Mesenchymal stem cell (in vitro differentiated cells and primary cell): ENCODE results near the gene KIF13A.
A peak's percentile ranks its signal among the peaks of the same experiment; 100 is the strongest.

Experiments used
- DNase-seq: peaks from one replicate; pipeline ENCODE4 v3.0.0-alpha.2; 2013
- H2AFZ ChIP-seq: one replicate; pipeline ENCODE4 v1.6.1; 2013; ENCODE audit warnings: low read depth, mild to moderate bottlenecking, control low read depth, inconsistent platforms, low read length, moderate library complexity
- H2AK5ac ChIP-seq: 2 replicates; pipeline ENCODE4 v1.6.1; 2013; ENCODE audit warnings: low read length, moderate library complexity, mild to moderate bottlenecking, inconsistent platforms; ENCODE audit not compliant: severe bottlenecking
- H2BK120ac ChIP-seq: one replicate; pipeline ENCODE4 v1.6.1; 2013; ENCODE audit warnings: low read depth, mild to moderate bottlenecking, inconsistent platforms, low read length, moderate library complexity
- H2BK12ac ChIP-seq, 2 experiments: one replicate each; pipeline ENCODE4 v1.6.1; 2013; ENCODE audit warnings: inconsistent platforms in 2 of 2, low read length in 2 of 2, mild to moderate bottlenecking in 2 of 2, moderate library complexity in 2 of 2, control low read depth in 1 of 2
- H2BK15ac ChIP-seq: one replicate; pipeline ENCODE4 v1.6.1; 2013; ENCODE audit warnings: mild to moderate bottlenecking, low read depth, inconsistent platforms; ENCODE audit not compliant: poor library complexity, severe bottlenecking
- H2BK5ac ChIP-seq: 2 replicates; pipeline ENCODE4 v1.6.1; 2013; ENCODE audit warnings: low read depth, mild to moderate bottlenecking, low read length, control low read depth, inconsistent platforms; ENCODE audit not compliant: poor library complexity, severe bottlenecking
- H3K14ac ChIP-seq, 2 experiments: one replicate each; pipeline ENCODE4 v1.6.1; 2013; ENCODE audit warnings: inconsistent platforms in 2 of 2, low read length in 2 of 2, control low read depth in 1 of 2, mild to moderate bottlenecking in 1 of 2, moderate library complexity in 1 of 2
- H3K18ac ChIP-seq, 2 experiments: one replicate each; pipeline ENCODE4 v1.6.1; 2013; ENCODE audit warnings: inconsistent platforms in 2 of 2, low read length in 2 of 2, control low read depth in 1 of 2, low read depth in 1 of 2, mild to moderate bottlenecking in 1 of 2
- H3K23ac ChIP-seq, 2 experiments: one replicate each; pipeline ENCODE4 v1.6.1; 2013; ENCODE audit warnings: inconsistent platforms in 2 of 2, low read length in 2 of 2, mild to moderate bottlenecking in 2 of 2, moderate library complexity in 2 of 2, control low read depth in 1 of 2
- H3K27ac ChIP-seq: 2 replicates; pipeline ENCODE4 v1.5.1; 2013; ENCODE audit warnings: mild to moderate bottlenecking, moderate library complexity, low read length, control low read depth, inconsistent platforms; ENCODE audit not compliant: poor library complexity, severe bottlenecking
- H3K27me3 ChIP-seq, 2 experiments: 2 replicates each; pipeline versions ENCODE4 v1.6.1 to v1.7.0; 2013; ENCODE audit warnings: low read length in 2 of 2, mild to moderate bottlenecking in 2 of 2, moderate library complexity in 2 of 2, control low read depth in 1 of 2, inconsistent platforms in 1 of 2; ENCODE audit not compliant: control insufficient read depth in 1 of 2, insufficient read depth in 1 of 2
- H3K36me3 ChIP-seq, 2 experiments: 2 replicates each; pipeline versions ENCODE4 v1.6.1 to v1.7.0; 2013; ENCODE audit warnings: low read length in 2 of 2, control low read depth in 1 of 2, inconsistent platforms in 1 of 2, low read depth in 1 of 2, mild to moderate bottlenecking in 1 of 2; ENCODE audit not compliant: insufficient read depth in 2 of 2, control insufficient read depth in 1 of 2
- H3K4ac ChIP-seq, 2 experiments: one replicate each; pipeline ENCODE4 v1.6.1; 2013; ENCODE audit warnings: inconsistent platforms in 2 of 2, low read length in 2 of 2, mild to moderate bottlenecking in 2 of 2, moderate library complexity in 2 of 2, control low read depth in 1 of 2, low read depth in 1 of 2
- H3K4me1 ChIP-seq: 2 replicates; pipeline ENCODE4 v1.6.1; 2013; ENCODE audit warnings: low read depth, low read length, control low read depth; ENCODE audit not compliant: control insufficient read depth, insufficient read depth
- H3K4me2 ChIP-seq: 2 replicates; pipeline ENCODE4 v1.6.1; 2013; ENCODE audit warnings: low read length, mild to moderate bottlenecking, inconsistent platforms; ENCODE audit not compliant: poor library complexity, severe bottlenecking
- H3K4me3 ChIP-seq, 2 experiments: 2 replicates each; pipeline versions ENCODE4 v1.5.1 to v1.7.0; 2013; ENCODE audit warnings: low read length in 2 of 2, mild to moderate bottlenecking in 2 of 2, control low read depth in 1 of 2, low read depth in 1 of 2; ENCODE audit not compliant: insufficient read depth in 1 of 2
- H3K79me1 ChIP-seq: replicated peaks from 2 replicates; pipeline ENCODE4 v1.6.1; 2013; ENCODE audit warnings: mild to moderate bottlenecking, control low read depth, low read length, inconsistent platforms; ENCODE audit not compliant: poor library complexity, severe bottlenecking
- H3K9ac ChIP-seq: 2 replicates; pipeline ENCODE4 v1.7.0; 2013; ENCODE audit warnings: mild to moderate bottlenecking, low read length, moderate library complexity
- H3K9me3 ChIP-seq: 2 replicates; pipeline ENCODE4 v1.7.0; 2013; ENCODE audit warnings: mild to moderate bottlenecking, low read length; ENCODE audit not compliant: control insufficient read depth
- H4K8ac ChIP-seq: one replicate; pipeline ENCODE4 v1.6.1; 2013; ENCODE audit warnings: inconsistent platforms, mild to moderate bottlenecking, low read length, moderate library complexity
- H4K91ac ChIP-seq: one replicate; pipeline ENCODE4 v1.6.1; 2013; ENCODE audit warnings: mild to moderate bottlenecking, low read length, inconsistent platforms
- WGBS: methylation state at CpG from one replicate; pipeline ENCODE4 v1.1.7; 2013; ENCODE audit warnings: mixed read lengths; 5-methylcytosine and 5-hydroxymethylcytosine counted together

KIF13A gene

GRCh38 chr6:17932330-17932852 lies 55.0 kb downstream of the KIF13A start:
- Histone ChIP-seq H3K4me3 (peak overlapping the region in 1 of 2 experiments; percentile 12), H3K27me3 (no peaks in the 10 kb centered on the region), H2BK12ac (no peak overlapping the region), H3K36me3 (no peaks in the 10 kb centered on the region), H4K91ac (no peak overlapping the region), H2AK5ac (no peak overlapping the region), H2BK15ac (no peak overlapping the region), H3K4me2 (no peak overlapping the region), H3K27ac (peak overlapping the region; percentile 69), H3K4ac (no peak overlapping the region), H2BK5ac (no peak overlapping the region), H3K14ac (peak overlapping the region in 1 of 2 experiments; percentile 81), H2BK120ac (no peak overlapping the region), H3K79me1 (peaks cover 32% of the 10 kb centered on the region), H3K9ac (peak overlapping the region; percentile 92), H2AFZ (no peak overlapping the region), H3K18ac (no peak overlapping the region), H3K23ac (no peak overlapping the region), H3K4me1 (peaks cover 12% of the 10 kb centered on the region), H3K9me3 (no peaks in the 10 kb centered on the region), H4K8ac (no peak overlapping the region)
- 66% methylated on average over 4 of the region's 5 CpGs for WGBS
- peak; percentile 92 for DNase-seq

- Histone ChIP-seq H2BK120ac (no peak overlapping the region), H3K4me3 (no peak overlapping the region), H2AK5ac (no peak overlapping the region), H3K18ac (no peak overlapping the region), H4K8ac (no peak overlapping the region), H3K9ac (peak overlapping the region; percentile 92), H3K23ac (no peak overlapping the region), H3K9me3 (no peaks in the 10 kb centered on the region), H3K36me3 (no peaks in the 10 kb centered on the region), H3K4me1 (peaks cover 11% of the 10 kb centered on the region), H2BK15ac (no peak overlapping the region), H3K14ac (no peak overlapping the region), H3K4me2 (no peak overlapping the region), H3K27me3 (no peaks in the 10 kb centered on the region), H3K79me1 (peaks cover 31% of the 10 kb centered on the region), H4K91ac (no peak overlapping the region), H2AFZ (no peak overlapping the region), H3K27ac (no peak overlapping the region), H3K4ac (no peak overlapping the region), H2BK12ac (peak overlapping the region in 1 of 2 experiments; percentile 76), H2BK5ac (no peak overlapping the region)
- DNase-seq, result no peak
Observed at GRCh38 chr6:17931227-17931626, 56.2 kb downstream of the KIF13A start.

- Histone ChIP-seq H2BK120ac (no peak overlapping the region), H3K4me3 (no peak overlapping the region), H3K9ac (peak overlapping the region; percentile 92), H3K27me3 (no peaks in the 10 kb centered on the region), H2BK15ac (no peak overlapping the region), H3K79me1 (peaks cover 32% of the 10 kb centered on the region), H2AFZ (no peak overlapping the region), H3K36me3 (no peaks in the 10 kb centered on the region), H2BK5ac (no peak overlapping the region), H3K4ac (peak overlapping the region in 1 of 2 experiments; percentile 40), H2AK5ac (peak overlapping the region; percentile 15), H3K14ac (no peak overlapping the region), H2BK12ac (peak overlapping the region in 1 of 2 experiments; percentile 29), H4K91ac (no peak overlapping the region), H3K4me2 (no peak overlapping the region), H3K9me3 (no peaks in the 10 kb centered on the region), H3K18ac (peak overlapping the region; percentile 34 to 81), H3K23ac (peak overlapping the region in 1 of 2 experiments; percentile 64), H4K8ac (no peak overlapping the region), H3K4me1 (peaks cover 11% of the 10 kb centered on the region), H3K27ac (no peak overlapping the region)
- peak; percentile 92 for DNase-seq
- WGBS, result 88% methylated on average over 2 of the region's 5 CpGs
Observed at GRCh38 chr6:17930321-17930993, 57.0 kb downstream of the KIF13A start.

- WGBS, result 76% methylated on average over 5 of the region's 5 CpGs
- Histone ChIP-seq H2BK120ac (peak overlapping the region; percentile 42), H2BK15ac (no peak overlapping the region)
Observed at GRCh38 chr6:17928514-17929430, 58.7 kb downstream of the KIF13A start.

More at GRCh38 chr6:17928514-17929430, 58.7 kb downstream of the KIF13A start:
- peak overlapping the region; percentile 79 for H3K9ac ChIP-seq
- no peaks in the 10 kb centered on the region for H3K9me3 ChIP-seq
- no peak overlapping the region for H2AK5ac ChIP-seq
- no peak overlapping the region for H2BK5ac ChIP-seq
- no peak overlapping the region for H3K23ac ChIP-seq
- H3K18ac ChIP-seq, result peak overlapping the region; percentile 58 to 80
- peak overlapping the region; percentile 35 to 66 for H3K4ac ChIP-seq
- H3K27me3 ChIP-seq, result no peaks in the 10 kb centered on the region
- peaks cover 23% of the 10 kb centered on the region for H3K79me1 ChIP-seq
- no peak overlapping the region for H3K4me2 ChIP-seq
- no peak overlapping the region for H2AFZ ChIP-seq
- peak overlapping the region; percentile 4 to 80 for H2BK12ac ChIP-seq
- H3K4me1 ChIP-seq, result peaks cover 11% of the 10 kb centered on the region
- peak overlapping the region; percentile 81 for H4K8ac ChIP-seq
- peak; percentile 77 for DNase-seq
- peak overlapping the region in 1 of 2 experiments; percentile 3 for H3K14ac ChIP-seq
- H3K4me3 ChIP-seq, result no peak overlapping the region
- H3K27ac ChIP-seq, result no peak overlapping the region
- no peaks in the 10 kb centered on the region for H3K36me3 ChIP-seq
- peak overlapping the region; percentile 73 for H4K91ac ChIP-seq
